Measurements from ENCODE around the gene NELFE.
"Not testable (repeated sequence)": the region's sequence is repeated elsewhere in the genome, so short reads cannot be mapped to it uniquely, and the experiment has no call there.

The NELFE gene, protein sequence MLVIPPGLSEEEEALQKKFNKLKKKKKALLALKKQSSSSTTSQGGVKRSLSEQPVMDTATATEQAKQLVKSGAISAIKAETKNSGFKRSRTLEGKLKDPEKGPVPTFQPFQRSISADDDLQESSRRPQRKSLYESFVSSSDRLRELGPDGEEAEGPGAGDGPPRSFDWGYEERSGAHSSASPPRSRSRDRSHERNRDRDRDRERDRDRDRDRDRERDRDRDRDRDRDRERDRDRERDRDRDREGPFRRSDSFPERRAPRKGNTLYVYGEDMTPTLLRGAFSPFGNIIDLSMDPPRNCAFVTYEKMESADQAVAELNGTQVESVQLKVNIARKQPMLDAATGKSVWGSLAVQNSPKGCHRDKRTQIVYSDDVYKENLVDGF

DNA sequence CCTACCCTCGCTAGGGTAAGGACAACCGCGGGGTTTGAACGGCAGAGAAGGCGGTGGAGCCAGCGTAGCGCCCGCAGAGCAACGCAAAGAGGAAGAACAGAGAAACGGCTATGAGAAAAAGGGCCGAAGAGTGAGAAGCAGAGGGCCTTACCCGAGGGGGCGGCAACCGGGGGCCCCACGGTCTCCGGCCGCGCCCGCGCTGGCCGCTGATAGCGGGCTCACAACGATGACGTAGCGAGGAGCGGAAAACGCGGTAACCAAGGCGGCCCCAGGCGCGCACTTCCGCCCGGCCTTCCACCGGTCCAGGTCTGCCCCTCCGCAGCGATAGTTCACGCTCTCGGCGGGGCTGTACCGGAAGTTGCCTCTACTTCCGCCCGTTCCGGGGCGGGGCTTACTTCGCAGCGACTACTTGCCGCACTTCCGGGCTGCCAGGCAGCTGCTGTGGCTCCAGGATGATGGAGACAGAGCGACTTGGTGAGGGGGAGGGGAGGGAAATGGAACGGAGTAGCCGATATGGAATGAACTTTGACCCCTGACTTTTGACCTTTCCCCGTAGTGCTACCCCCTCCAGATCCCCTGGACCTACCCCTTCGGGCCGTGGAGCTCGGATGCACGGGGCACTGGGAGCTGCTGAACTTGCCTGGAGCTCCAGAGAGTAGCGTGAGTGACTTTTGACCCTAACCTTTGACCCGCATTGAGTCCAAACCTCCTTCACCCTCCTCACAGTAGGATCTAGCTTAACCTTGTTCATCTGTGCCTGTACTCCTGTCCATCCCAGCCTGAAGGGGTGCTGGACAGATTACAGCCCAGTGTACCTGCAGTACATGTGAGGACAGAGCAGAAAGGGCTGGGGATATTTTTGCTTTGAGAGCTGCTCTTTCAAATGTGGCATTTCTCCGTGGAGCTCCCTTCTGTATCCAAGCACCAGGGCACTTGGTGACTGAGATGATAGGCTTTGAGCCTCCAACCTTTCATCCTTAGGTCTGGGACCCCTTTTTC lies at the start of gene NELFE, which contains the start of gene SKIC2:
TSS of gene NELFE (minus strand) at position 231 of the 999 bp plus-strand sequence. CDS start 525 bp downstream, outside the sequence.
TSS of gene SKIC2 (plus strand) at position 435 of the 999 bp plus-strand sequence. CDS start at position 453, 18 bp downstream.
- H3K27ac Mint-ChIP-seq = peak within 1 kb of the TSS; percentile 92
- H3K9me3 Mint-ChIP-seq = no peaks in the 10 kb centered on the region
- H3K4me3 Mint-ChIP-seq = peak within 1 kb of the TSS; percentile 90
- H3K36me3 Mint-ChIP-seq (ENCODE audit: low read depth) = peaks cover 94% of the 10 kb centered on the region
- H3K27me3 Mint-ChIP-seq = no peaks in the 10 kb centered on the region
- intact Hi-C loops (cut with micrococcal nuclease) = loop anchor here (1.0 to 5.0 kb wide), 2 partner anchors 13 to 62 kb away; partner anchors contain the start of genes DXO and EHMT2
- peaks cover 49% of the 10 kb centered on the region for H3K4me1 Mint-ChIP-seq (ENCODE audit: low read depth)

DNA sequence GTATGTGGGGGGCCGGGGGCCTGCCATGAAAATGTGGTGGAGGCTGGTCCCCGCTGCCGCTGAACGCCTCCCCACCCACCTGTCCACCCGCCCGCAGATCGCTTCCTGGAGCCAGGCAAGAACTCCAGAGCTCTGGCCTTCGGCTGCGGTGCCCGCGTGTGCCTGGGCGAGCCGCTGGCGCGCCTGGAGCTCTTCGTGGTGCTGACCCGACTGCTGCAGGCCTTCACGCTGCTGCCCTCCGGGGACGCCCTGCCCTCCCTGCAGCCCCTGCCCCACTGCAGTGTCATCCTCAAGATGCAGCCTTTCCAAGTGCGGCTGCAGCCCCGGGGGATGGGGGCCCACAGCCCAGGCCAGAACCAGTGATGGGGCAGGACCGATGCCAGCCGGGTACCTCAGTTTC lies 49.3 kb upstream of the NELFE start:
- H3K9me3 Mint-ChIP-seq; H3K4me3 Mint-ChIP-seq; H3K36me3 Mint-ChIP-seq (ENCODE audit: low read depth); intact Hi-C loops (cut with micrococcal nuclease); H3K27me3 Mint-ChIP-seq; H3K27ac Mint-ChIP-seq; H3K4me1 Mint-ChIP-seq (ENCODE audit: low read depth): not testable (repeated sequence)

DNA sequence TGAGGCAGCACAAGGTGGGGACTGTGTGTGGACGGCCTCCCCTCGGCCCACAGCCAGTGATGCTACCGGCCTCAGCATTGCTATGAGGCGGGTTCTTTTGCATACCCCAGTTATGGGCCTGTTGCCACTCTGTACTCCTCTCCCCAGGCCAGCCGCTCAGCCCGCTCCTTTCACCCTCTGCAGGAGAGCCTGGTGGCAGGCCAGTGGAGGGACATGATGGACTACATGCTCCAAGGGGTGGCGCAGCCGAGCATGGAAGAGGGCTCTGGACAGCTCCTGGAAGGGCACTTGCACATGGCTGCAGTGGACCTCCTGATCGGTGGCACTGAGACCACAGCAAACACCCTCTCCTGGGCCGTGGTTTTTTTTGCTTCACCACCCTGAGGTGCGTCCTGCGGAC lies 48.3 kb upstream of the NELFE start:
- H3K9me3 Mint-ChIP-seq; H3K27ac Mint-ChIP-seq; H3K36me3 Mint-ChIP-seq (ENCODE audit: low read depth); H3K4me3 Mint-ChIP-seq; H3K27me3 Mint-ChIP-seq; intact Hi-C loops (cut with micrococcal nuclease); H3K4me1 Mint-ChIP-seq (ENCODE audit: low read depth): not testable (repeated sequence)

DNA sequence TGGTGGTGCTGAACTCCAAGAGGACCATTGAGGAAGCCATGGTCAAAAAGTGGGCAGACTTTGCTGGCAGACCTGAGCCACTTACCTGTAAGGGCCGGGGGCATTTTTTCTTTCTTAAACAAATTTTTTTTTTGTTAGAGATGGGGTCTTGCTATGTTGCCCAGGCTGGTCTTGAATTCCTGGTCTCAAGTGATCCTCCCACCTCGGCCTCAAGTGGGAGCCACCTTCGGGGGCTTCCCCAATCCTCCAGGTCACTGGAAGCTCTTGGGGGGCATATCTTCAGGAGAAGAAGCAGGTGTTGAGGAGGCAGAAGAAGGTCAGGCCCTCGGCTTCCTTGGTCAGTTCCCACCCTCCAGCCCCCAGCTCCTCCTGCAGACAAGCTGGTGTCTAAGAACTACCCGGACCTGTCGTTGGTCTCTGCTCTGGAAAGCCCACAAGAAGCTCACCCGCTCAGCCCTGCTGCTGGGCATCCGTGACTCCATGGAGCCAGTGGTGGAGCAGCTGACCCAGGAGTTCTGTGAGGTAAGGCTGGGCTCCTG lies 47.3 kb upstream of the NELFE start:
- H3K4me3 Mint-ChIP-seq; H3K27ac Mint-ChIP-seq; H3K36me3 Mint-ChIP-seq (ENCODE audit: low read depth); H3K9me3 Mint-ChIP-seq; H3K4me1 Mint-ChIP-seq (ENCODE audit: low read depth); intact Hi-C loops (cut with micrococcal nuclease); H3K27me3 Mint-ChIP-seq: not testable (repeated sequence)

- H3K27ac Mint-ChIP-seq; H3K27me3 Mint-ChIP-seq; H3K36me3 Mint-ChIP-seq (ENCODE audit: low read depth); H3K9me3 Mint-ChIP-seq; H3K4me3 Mint-ChIP-seq; H3K4me1 Mint-ChIP-seq (ENCODE audit: low read depth); intact Hi-C loops (cut with micrococcal nuclease): not testable (repeated sequence)
Measured at GRCh38 chr6:32005538-32005880, 46.7 kb upstream of the NELFE start.

GRCh38 chr6:32004864-32005537 lies 46.2 kb upstream of the NELFE start:
- H3K36me3 Mint-ChIP-seq (ENCODE audit: low read depth); H3K4me1 Mint-ChIP-seq (ENCODE audit: low read depth); H3K27me3 Mint-ChIP-seq; intact Hi-C loops (cut with micrococcal nuclease); H3K9me3 Mint-ChIP-seq; H3K4me3 Mint-ChIP-seq; H3K27ac Mint-ChIP-seq: not testable (repeated sequence)

DNA sequence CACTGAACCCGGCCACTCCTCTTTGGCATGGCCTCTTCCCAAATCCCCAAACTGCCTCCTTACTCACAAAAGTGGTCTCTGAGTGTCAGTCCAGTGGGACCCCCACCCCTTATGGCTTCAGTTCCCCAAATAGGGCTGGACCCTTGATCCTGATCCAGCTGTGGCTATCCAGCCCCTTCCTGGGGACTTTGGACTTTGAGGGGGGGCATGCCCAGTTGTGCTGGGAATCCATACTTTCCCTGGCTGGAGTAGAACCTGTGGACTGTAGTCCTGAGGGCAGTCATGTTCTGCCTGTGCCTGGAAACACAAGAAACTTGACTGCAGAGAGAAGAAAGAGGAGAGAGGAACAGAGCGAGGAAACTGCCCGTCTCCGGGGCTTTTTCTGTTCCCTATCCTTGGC lies 45.6 kb upstream of the NELFE start:
- H3K27ac Mint-ChIP-seq; H3K36me3 Mint-ChIP-seq (ENCODE audit: low read depth); H3K4me1 Mint-ChIP-seq (ENCODE audit: low read depth); H3K9me3 Mint-ChIP-seq; H3K4me3 Mint-ChIP-seq; H3K27me3 Mint-ChIP-seq; intact Hi-C loops (cut with micrococcal nuclease): not testable (repeated sequence)

DNA sequence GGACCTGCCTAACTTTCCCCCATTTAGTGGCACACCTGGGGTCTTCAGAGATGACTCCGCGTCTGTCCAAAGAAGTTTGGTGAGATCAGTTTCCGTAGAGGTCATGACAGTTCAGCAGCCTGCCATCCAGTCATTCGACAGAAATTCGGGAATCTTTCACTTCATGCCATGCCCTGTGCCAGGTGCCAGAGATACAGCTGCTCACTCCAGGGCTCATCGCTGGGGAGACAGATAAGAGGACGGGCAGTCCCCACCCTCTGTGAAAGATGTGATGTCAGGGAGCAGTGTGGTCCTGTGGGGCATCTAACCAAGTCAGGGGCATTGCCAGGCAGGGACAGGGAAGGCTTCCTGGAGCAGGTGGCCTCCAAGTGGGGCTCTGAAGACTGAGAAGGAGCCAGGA lies 44.5 kb upstream of the NELFE start:
- intact Hi-C loops (cut with micrococcal nuclease); H3K27me3 Mint-ChIP-seq; H3K36me3 Mint-ChIP-seq (ENCODE audit: low read depth); H3K27ac Mint-ChIP-seq; H3K9me3 Mint-ChIP-seq; H3K4me3 Mint-ChIP-seq; H3K4me1 Mint-ChIP-seq (ENCODE audit: low read depth): not testable (repeated sequence)

GRCh38 chr6:32002546-32003268 lies 43.9 kb upstream of the NELFE start:
- H3K27ac Mint-ChIP-seq; H3K9me3 Mint-ChIP-seq; H3K36me3 Mint-ChIP-seq (ENCODE audit: low read depth); H3K4me3 Mint-ChIP-seq; H3K27me3 Mint-ChIP-seq; H3K4me1 Mint-ChIP-seq (ENCODE audit: low read depth); intact Hi-C loops (cut with micrococcal nuclease): not testable (repeated sequence)

GRCh38 chr6:31996385-31996784 lies 37.6 kb upstream of the NELFE start:
- H3K4me1 Mint-ChIP-seq (ENCODE audit: low read depth); H3K27me3 Mint-ChIP-seq; H3K9me3 Mint-ChIP-seq; intact Hi-C loops (cut with micrococcal nuclease); H3K27ac Mint-ChIP-seq; H3K4me3 Mint-ChIP-seq; H3K36me3 Mint-ChIP-seq (ENCODE audit: low read depth): not testable (repeated sequence)

- H3K27ac Mint-ChIP-seq; H3K27me3 Mint-ChIP-seq; H3K4me1 Mint-ChIP-seq (ENCODE audit: low read depth); intact Hi-C loops (cut with micrococcal nuclease); H3K9me3 Mint-ChIP-seq; H3K36me3 Mint-ChIP-seq (ENCODE audit: low read depth); H3K4me3 Mint-ChIP-seq: not testable (repeated sequence)
Measured at GRCh38 chr6:31994421-31994820, 35.6 kb upstream of the NELFE start.

- H3K4me1 Mint-ChIP-seq (ENCODE audit: low read depth); H3K27ac Mint-ChIP-seq; H3K9me3 Mint-ChIP-seq; H3K36me3 Mint-ChIP-seq (ENCODE audit: low read depth); H3K4me3 Mint-ChIP-seq; H3K27me3 Mint-ChIP-seq; intact Hi-C loops (cut with micrococcal nuclease): not testable (repeated sequence)
Measured at GRCh38 chr6:31989363-31989762, 30.6 kb upstream of the NELFE start.

DNA sequence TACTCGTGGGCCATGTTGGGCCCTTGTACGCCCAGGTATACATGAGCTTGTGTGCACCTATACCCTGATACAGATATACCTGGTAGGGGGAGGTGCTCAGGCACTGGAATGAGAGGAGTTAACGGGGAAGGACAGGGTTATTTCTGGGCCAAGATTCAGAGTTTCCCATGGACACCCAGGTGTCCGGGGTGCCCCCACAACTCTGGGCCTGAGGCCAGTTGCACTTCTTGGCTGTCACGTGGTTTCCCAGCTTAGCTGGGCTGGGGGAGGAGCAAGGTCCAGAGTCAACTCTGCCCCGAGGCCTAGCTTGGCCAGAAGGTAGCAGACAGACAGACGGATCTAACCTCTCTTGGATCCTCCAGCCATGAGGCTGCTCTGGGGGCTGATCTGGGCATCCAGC lies 23.0 kb upstream of the NELFE start, which contains the start of gene C4A:
TSS of gene C4A (plus strand) at position 314 of the 400 bp plus-strand sequence. CDS start at position 365, 51 bp downstream.
- H3K9me3 Mint-ChIP-seq; H3K4me3 Mint-ChIP-seq; intact Hi-C loops (cut with micrococcal nuclease); H3K27ac Mint-ChIP-seq; H3K27me3 Mint-ChIP-seq; H3K4me1 Mint-ChIP-seq (ENCODE audit: low read depth): not testable (repeated sequence)
- H3K36me3 Mint-ChIP-seq (ENCODE audit: low read depth) = peaks cover 26% of the 10 kb centered on the region
